Epidermal melanocyte (primary cell): ENCODE measurements around the gene NGFR.

Experiments
- DNase-seq: peaks from one replicate; pipeline ENCODE4 v3.0.0; 2011; ENCODE audit warnings: low spot score; ENCODE audit not compliant: insufficient read length

Gene NGFR

DNA sequence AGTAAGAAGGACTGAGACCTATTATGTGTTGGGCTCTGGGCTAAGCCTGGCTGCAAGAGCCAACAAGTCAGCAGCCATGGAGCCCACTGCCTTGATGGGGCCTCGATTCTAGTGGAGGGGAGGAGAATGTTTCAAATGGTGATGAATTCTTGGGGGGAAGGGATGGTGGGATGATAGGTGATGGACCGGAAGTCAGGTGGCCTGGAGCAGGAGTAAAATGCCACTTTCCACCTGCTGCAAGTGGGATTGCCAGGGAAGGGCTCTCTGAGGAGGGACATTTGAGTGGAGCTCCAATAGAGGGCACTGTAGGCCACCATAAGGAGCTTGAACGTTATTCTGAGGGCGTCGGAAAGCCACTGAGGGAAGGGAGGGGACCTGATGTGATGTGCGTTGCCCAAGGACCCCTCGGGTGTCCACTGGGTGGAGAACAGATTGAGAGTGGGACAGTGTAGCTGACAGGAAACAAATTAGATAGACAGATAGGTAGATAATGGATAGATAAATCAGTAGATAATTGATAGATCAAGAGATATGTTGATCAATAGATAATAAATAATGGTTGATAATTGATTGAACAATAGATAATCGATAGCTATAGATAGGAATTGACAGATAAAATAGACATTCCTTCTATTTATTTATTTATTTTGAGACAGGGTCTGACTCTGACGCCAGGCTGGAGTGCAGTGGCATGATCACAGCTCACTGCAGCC is 62.4 kb downstream of the NGFR start:
- DNase-seq, result no peak
